Mesodermal cell (in vitro differentiated cells): ENCODE data around the gene SOX21.

Experiments
- H3K27ac ChIP-seq: 2 replicates; pipeline ENCODE4 v1.7.0; 2013; ENCODE audit warnings: mild to moderate bottlenecking, low read depth, low read length, moderate library complexity; ENCODE audit not compliant: severe bottlenecking
- H3K36me3 ChIP-seq: 2 replicates; pipeline ENCODE4 v1.7.1; 2013; ENCODE audit warnings: mild to moderate bottlenecking, low read length, moderate library complexity; ENCODE audit not compliant: control insufficient read depth, insufficient read depth
- H3K4me1 ChIP-seq: one replicate; pipeline ENCODE4 v1.7.1; 2013; ENCODE audit warnings: mild to moderate bottlenecking, low read length; ENCODE audit not compliant: insufficient read depth, control insufficient read depth, poor library complexity, severe bottlenecking
- H3K4me3 ChIP-seq: 2 replicates; pipeline ENCODE4 v1.7.0; 2013; ENCODE audit warnings: low read length, control low read depth, mild to moderate bottlenecking; ENCODE audit not compliant: insufficient read depth, poor library complexity, severe bottlenecking; ENCODE audit errors: extremely low read depth
- H3K9me3 ChIP-seq: 2 replicates; pipeline ENCODE4 v1.7.1; 2013; ENCODE audit warnings: mild to moderate bottlenecking, low read length, moderate library complexity; ENCODE audit not compliant: control insufficient read depth
- WGBS, 2 experiments: methylation state at CpG; one replicate each; pipeline ENCODE4 v1.1.5; 2013; ENCODE audit warnings: missing lambda C conversion rate in 2 of 2; ENCODE audit not compliant: insufficient coverage in 2 of 2; 5-methylcytosine and 5-hydroxymethylcytosine counted together

Gene SOX21

DNA sequence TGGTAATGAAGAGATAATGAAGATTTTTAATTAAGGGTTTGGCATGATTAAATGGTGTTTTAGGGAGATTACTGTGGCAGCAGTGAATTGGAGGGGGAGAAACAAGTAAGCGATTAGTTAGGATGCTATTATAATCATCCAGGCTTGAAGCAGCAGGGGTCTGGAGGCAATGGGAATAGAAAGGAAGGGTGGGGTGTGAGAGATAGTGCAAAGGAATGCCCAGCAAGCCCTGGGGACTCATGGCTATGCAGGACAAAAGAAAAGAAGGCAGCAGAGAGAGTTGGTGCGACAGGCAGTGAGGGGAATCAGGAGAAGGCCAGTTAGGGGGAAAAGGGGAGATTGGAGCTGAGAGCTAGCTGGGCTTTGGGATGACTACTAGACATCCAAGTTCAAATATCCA, 34.5 kb downstream of the SOX21 start:
- Histone ChIP-seq H3K4me3 (no peak overlapping the region), H3K4me1 (peaks cover 7% of the 10 kb centered on the region)

DNA sequence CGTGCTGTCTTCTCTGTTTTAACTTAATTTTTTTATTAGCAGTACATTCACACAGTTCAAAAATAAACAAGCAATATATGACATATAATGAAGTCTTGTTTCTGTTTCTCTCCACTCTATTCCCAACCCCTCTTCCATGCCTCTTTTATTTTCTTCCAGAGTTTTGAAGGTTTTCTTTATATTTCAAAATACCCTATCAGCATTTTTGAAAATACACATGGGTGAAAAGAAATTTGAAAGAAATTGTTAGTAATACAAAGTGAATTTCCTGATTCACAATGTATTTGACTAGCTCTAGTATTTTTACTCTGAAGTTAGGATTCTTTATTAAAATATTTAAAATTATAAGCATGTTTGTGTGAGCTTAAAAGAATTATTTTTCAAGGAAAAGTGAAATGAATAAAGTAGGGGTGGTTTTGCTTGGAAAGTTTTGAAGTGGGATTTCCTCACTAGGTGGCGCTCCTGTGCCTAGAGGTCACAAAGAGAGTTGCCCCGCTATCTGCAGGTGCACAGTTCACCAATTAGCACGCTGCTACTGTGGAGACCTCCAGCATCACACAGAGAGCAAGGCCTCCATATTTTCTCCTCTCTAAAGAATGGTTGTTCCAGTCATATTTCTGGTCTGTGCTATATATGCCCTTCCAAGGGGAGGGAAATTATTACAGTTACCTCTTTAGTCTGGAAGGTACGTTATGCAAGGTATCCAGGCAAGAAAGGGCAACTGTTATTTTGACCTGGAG, 37.6 kb downstream of the SOX21 start:
- peaks cover 7% of the 10 kb centered on the region for H3K4me1 ChIP-seq
- no peaks in the 10 kb centered on the region for H3K9me3 ChIP-seq
- WGBS, 2 experiments: 50% methylated on average over 2 of the region's 5 CpGs; no CpG with 5 or more reads in 1 of the 2 experiments
- no peak overlapping the region for H3K27ac ChIP-seq
- H3K4me3 ChIP-seq: no peak overlapping the region
- H3K36me3 ChIP-seq: no peaks in the 10 kb centered on the region

More for the DNA sequence above, 34.5 kb downstream of the SOX21 start:
- Histone ChIP-seq H3K9me3 (no peaks in the 10 kb centered on the region), H3K36me3 (no peaks in the 10 kb centered on the region), H3K27ac (no peak overlapping the region)
- 69 to 79% methylated on average over 2 of the region's 2 CpGs for WGBS, 2 experiments

DNA sequence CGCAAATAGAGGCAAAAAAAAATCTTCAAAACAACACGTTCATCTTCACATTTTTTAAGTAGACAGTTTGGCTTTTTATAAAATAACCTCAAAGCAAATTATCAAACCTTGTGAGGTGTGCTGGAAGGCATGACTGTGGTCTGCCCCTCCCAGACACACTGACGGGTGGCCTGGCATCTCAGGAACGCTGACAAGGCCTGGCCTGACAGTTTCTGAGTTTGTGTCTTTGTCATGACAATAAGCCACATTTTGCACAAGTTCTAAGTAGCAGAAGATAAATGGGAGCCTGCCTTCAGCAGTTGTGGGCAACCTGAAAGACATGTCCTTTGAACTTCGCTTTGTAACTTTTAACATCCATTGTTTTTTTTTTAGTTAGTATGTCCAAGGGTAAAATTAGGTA, 38.5 kb downstream of the SOX21 start:
- no peaks in the 10 kb centered on the region for H3K36me3 ChIP-seq
- peaks cover 7% of the 10 kb centered on the region for H3K4me1 ChIP-seq
- no peaks in the 10 kb centered on the region for H3K9me3 ChIP-seq
- H3K27ac ChIP-seq: no peak overlapping the region
- 20 to 63% methylated on average over 1 to 3 of the region's 5 CpGs for WGBS, 2 experiments
- H3K4me3 ChIP-seq: no peak overlapping the region

DNA sequence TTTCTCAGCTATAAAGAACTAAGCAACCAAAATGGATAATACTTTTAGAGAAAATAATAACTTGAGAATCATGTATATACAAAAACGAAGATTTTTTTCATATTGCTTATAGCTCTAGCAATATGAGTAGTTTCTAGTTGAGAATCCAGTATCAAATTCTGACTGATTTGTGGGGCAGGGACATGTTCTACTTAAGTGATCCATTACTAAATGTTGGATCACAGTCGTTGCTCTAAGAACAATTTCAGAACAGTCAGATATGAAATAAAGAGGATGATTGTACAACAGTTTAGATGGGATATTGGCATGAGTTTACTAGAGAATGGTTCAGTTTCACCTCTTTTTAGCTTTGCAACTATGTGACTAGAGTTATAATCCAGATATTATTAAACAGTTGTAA, 39.9 kb downstream of the SOX21 start:
- Histone ChIP-seq H3K36me3 (no peaks in the 10 kb centered on the region), H3K4me1 (peaks cover 7% of the 10 kb centered on the region), H3K27ac (no peak overlapping the region), H3K9me3 (no peaks in the 10 kb centered on the region), H3K4me3 (no peak overlapping the region)
- WGBS, 2 experiments: 80% methylated on average over 1 of the region's 2 CpGs; no CpG with 5 or more reads in 1 of the 2 experiments

DNA sequence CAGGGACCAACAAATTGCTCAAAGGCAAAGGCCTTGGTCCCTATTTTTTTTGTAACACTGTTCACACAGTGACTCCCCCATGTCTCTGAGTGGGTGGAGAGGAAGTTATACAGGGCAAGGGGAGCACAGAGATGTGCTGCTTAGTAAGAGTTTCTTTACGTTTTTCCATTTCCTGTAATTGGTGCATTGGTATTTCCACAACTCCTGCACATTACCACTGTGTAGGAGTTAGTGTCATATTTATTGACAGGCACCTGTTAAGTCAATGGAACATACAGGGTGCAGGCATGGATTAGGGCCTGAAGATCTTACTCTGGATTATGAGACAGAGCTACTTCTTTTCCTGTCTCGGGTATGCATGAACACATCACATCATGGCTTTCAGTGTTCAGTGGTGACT, 45.2 kb downstream of the SOX21 start:
- H3K4me1 ChIP-seq: peaks cover 7% of the 10 kb centered on the region
- no peak overlapping the region for H3K4me3 ChIP-seq
- WGBS, 2 experiments: 57 to 75% methylated on average over 1 to 2 of the region's 2 CpGs
- H3K9me3 ChIP-seq: no peaks in the 10 kb centered on the region
- no peaks in the 10 kb centered on the region for H3K36me3 ChIP-seq
- H3K27ac ChIP-seq: no peak overlapping the region

DNA sequence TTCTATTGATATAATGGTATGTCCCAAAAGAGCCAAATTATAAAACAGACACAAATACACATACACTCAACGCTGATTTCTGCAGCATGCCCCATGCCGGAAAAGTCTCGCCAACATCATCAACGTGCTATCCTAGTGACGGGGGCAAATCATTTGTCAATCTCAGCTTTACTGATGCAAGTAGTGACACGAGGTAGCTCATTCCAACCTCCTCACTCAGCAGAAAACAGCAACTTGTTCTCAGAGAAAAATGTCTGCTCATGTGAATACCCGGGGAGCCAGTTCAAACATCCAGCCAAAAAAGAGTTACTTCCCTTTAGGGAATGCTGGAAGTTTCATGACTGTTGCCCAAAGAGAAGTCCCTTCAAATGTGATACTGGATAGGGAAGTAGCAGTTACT, 46.3 kb downstream of the SOX21 start:
- H3K9me3 ChIP-seq: no peaks in the 10 kb centered on the region
- no peak overlapping the region for H3K4me3 ChIP-seq
- H3K27ac ChIP-seq: no peak overlapping the region
- H3K36me3 ChIP-seq: no peaks in the 10 kb centered on the region
- peaks cover 7% of the 10 kb centered on the region for H3K4me1 ChIP-seq
- 83 to 89% methylated on average over 2 to 7 of the region's 7 CpGs for WGBS, 2 experiments

DNA sequence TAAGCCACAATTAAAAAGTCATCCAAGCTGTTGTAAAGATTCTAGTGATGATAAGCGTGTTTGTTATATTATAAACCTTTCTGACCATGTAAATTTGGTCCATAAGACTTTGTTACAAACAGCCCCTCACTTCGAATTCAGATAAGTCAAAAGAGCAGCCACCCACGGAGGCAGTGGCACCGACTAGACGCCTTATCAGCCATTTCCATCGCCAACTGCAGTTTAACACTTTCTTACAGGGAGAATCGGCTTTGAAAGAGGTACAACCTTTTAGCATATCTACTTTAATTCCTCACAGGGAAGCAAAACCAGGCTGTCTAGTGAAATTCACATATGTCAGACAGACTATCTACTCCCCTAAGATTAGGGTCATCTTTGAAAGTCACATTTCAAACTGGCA, 47.5 kb downstream of the SOX21 start:
- Histone ChIP-seq H3K4me3 (no peak overlapping the region), H3K4me1 (peaks cover 13% of the 10 kb centered on the region), H3K36me3 (no peaks in the 10 kb centered on the region), H3K27ac (no peak overlapping the region), H3K9me3 (no peaks in the 10 kb centered on the region)
- WGBS, 2 experiments: 60 to 68% methylated on average over 1 to 6 of the region's 7 CpGs

DNA sequence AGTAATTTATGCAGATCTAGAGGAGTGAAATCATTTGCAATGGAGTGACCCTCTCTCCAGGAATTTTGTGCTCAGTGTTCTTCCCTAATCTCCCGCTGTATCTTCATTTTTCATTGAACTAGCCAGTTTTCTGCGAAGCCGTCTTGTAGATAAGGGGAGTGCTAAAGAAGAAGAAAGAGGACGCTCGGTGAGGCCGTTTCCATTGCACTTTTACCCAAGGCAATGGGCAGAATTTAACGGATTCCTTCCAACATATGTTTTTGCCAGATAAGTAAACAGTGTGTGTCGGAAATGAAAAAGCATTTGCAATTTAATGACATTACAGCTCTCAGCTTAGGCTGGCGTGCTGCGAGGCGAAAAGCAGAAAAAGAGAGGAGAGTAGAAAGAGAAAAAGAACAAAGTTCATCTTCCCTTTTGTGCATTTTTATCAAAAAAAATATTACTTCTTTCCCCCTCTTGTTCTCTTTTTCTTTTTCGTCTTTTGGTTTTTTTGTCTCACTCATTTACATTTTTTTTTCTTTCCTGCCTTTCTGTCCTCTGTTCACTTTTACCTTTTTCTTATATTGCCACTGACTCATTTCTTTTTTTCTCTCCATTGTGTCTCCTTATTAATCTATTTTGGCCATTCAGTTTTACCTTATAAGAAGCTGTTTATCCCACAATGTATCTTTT, 49.9 kb downstream of the SOX21 start:
- Histone ChIP-seq H3K4me1 (peaks cover 20% of the 10 kb centered on the region), H3K4me3 (no peak overlapping the region), H3K27ac (no peak overlapping the region), H3K36me3 (no peaks in the 10 kb centered on the region), H3K9me3 (no peaks in the 10 kb centered on the region)
- WGBS, 2 experiments: 62% methylated on average over 4 to 6 of the region's 12 CpGs

DNA sequence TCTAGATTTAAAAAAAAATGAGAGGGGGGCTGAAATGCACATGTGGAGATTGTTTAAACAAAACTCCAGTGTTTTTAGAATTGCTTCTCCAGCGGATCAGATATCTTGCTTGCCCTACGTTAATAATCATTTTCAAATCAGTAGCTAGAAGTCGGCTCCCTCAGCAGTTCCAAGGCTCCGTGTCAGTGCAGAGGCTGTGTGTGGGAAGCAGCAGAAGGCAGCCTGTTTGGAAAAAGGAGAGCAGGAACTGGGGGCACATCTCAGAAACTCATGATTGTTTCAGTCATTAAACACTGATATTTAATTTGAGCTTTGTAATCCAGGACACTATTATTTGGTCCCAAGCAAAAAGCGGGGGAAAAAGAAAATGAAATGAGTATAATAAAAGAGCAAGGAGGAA, 50.9 kb downstream of the SOX21 start:
- 76 to 89% methylated on average over 1 to 5 of the region's 5 CpGs for WGBS, 2 experiments
- Histone ChIP-seq H3K9me3 (no peaks in the 10 kb centered on the region), H3K4me1 (peaks cover 20% of the 10 kb centered on the region), H3K4me3 (no peak overlapping the region), H3K36me3 (no peaks in the 10 kb centered on the region), H3K27ac (no peak overlapping the region)

DNA sequence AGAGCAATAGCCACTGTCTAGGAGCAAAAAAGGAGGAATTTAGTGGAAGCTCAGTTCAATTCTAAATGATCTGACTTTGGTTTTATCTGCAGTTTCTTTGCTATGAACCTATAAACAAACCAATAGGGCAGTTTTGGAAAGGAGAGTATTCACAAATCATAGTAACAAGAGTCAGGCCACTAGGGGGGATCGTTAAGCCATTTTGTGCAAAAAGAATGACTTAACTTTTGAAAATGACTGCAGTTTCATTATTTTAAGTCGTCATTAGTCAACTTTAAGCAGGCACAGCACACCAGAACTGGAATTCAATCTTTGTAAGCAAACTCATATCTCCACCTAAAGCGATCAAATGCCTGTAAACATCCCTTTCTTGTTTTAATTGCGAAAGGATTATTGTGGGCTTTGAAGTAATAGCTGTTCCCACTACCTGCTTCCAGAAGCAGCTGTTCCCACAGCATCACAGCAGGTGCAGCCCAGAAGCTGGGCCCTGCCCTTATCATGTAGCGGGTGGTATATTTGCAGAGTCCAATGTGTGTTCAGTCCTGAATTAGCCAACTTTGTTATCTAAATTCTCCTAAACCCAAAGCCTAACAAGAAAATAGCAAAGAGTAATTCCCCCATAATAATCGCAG, 51.5 kb downstream of the SOX21 start:
- H3K4me1 ChIP-seq: peaks cover 20% of the 10 kb centered on the region
- no peak overlapping the region for H3K4me3 ChIP-seq
- H3K27ac ChIP-seq: no peak overlapping the region
- 27 to 38% methylated on average over 3 of the region's 6 CpGs for WGBS, 2 experiments
- no peaks in the 10 kb centered on the region for H3K9me3 ChIP-seq
- no peaks in the 10 kb centered on the region for H3K36me3 ChIP-seq
